ENCODE measurements around the gene DMBX1.

Gene DMBX1

GRCh38 chr1:46489638-46490405, at the start of gene DMBX1:
TSS of gene DMBX1 (plus strand) at chr1:46489836. CDS start at chr1:46507011, 17,175 bp downstream.
- DNase-seq, result peak; percentile 13

DNA sequence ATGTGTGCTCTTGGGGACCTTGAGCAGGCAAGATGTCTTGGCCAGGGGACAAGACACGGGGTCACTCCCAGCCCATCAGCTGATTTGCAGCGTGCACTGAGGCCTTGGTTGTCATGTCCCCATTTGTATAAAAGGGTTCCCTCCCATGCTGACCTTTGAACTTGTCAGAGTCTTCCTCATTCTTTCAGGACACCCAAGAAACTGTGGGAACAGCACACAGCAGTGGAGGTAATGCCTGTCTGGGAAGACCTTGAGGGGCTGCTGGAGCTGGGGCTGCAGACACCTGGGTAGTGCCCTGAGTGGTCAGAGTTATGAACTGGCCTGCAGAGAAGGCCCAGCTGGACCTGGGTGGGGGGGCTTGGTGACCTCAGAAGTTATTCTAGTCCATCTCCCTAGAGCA, 49.2 kb upstream of the DMBX1 start:
- no peak for DNase-seq

- DNase-seq, result peak; percentile 55
These were observed 47.1 kb upstream of the DMBX1 start for GRCh38 chr1:46442317-46443161.

DNA sequence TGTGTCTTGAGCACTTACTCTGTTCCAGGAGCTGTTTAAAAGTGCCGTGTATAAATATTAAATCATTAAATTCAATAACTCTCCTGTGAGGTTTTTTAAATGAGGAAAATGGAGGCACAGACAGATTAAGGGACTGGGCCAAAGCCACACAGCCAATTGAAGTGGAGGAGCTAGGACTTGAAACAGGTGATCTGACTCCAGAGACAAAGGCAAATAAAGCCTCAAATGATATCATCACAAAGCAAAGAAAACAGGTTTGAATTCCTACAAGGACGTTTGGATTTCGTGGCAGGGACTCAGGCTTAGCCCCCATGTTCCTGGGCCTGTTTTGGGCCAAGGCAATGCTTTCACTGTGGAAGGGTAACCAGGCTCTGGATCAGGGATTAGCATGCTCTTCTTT, 45.2 kb upstream of the DMBX1 start:
- DNase-seq, result no peak

DNA sequence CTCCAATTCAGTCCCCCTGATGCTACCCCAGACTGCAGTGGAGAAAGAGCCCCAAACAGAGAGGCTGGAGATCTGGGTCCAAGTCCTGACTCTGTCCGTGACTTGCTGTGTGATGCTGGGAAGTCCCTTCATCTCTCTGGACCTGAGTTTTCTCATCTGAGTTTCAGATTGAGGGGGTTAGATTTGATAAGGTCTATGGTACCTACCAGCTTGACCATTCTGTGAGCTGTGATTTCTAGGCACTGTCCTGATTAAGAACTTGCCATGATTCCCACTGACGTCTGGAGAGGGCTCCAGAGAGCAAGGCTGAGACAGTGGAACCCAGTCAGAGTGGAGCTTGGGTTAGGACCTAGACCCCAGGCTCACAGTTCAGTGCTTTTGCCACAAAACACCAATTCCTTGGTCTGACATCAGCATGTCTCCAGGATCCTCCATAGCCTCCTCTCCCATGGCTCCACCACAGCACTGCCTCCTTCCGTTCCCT, 43.8 kb upstream of the DMBX1 start:
- no peak for DNase-seq

DNA sequence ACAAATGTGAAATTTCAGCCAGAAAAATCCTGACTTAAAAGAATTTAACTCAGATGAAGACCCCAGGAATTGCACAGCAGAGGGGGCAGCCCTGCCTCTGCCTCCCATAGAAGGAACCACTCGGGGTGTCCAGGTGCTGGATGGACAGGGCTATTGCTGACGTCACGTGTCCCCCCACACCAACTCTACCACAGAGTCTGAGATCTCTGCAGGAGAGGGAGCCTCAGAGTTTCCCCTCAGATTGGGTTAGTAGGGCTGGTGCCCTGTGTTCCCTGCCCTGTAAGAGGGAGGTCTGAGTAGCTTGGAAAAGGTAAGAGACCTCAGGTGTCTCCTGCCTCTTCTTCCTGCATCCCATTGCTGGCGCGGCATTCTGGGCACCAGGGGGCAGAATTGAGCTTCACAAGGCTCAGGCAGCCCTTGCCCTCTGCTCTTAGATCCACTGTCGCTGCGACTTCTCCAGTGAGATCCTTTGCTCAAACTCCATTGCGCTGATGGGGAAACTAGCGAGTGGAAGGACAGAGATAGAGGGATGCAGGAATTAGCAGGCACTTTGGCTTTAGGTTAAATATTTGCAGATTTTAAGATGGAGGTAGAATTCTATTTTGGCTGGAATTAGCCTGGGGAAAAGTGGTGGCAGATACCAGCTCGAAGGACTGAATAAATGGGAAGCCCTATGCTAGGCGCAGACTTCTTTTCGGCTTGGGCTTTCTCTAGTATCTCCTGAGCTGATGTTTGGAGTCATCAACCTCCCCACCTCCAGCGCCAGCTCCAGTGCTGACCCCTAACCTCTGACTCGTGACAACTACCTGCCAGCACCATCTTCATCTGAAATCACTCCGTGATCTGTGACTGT, 42.8 kb upstream of the DMBX1 start:
- DNase-seq, result peak; percentile 72

DNA sequence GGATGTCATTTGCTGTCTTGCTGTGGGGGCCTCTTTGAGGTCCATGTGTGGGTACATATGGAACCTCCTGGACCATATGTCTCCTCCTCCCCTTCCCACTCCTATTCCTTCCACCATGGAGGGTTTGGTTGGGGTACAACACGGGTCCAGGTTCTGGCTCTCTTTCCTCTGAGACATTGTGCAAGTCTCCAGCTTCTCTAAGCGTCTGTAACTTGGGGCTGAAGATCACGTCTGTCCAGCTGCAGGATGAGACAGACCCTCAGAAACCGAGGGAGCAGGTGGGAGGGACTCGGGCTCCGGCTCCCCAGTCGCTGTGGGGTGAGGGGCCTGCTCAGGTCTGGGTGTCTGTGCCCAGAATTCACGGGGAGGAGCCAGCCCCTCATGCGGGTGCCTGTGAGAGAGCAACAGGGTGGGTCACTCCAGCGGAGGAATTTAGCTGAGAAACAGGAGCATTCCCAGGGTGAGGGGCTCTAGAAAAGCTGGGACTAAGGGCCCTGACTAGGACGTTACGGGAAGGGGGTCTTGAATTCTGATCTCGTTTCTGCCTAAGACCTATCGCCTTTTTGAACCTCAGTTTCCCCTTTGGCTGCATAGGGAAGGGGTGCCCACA, 42.0 kb upstream of the DMBX1 start:
- DNase-seq, result no peak

DNA sequence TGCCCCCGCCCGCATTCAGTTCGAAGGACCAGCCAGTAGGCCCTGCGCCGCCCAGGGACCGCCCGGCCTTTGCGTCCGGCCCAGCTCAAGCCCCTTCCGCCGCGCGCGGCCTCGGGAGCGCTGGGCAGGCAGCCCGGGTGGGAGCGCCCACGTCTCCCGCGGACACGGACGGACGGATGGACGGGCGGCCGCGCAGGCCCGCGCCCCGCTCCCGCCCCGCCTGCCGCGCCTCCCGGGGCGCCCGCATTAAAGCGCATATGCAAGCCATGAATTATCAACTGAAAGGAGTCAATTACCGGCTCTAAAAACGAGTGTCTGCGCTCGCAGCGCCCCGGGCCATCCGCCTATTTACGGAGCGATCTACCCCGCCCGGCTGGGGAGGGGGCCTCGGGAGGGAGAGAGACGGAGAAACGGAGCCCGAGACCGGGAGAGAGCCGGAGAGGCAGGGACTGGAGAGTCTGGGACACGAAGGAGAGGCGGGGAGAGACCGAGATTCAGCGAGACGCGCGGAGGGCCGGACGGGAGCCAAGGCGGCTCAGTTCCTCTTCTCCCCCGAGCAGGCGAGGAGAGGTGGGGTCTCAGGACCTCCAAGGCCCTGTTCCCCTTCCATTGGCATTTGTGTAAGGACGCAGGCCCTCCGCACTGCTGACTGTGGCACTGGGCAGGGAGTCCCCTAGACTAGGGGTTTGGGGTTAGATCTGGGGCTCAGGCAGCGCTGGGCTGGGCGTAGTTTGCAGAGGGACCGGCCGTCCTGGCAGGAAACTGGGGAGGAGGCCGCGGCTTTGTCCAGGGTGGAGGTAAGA, 41.3 kb upstream of the DMBX1 start:
- no peak for DNase-seq

GRCh38 chr1:46449223-46450159, 40.1 kb upstream of the DMBX1 start:
- DNase-seq, result no peak

- DNase-seq, result no peak
These were observed 39.5 kb upstream of the DMBX1 start for GRCh38 chr1:46450160-46450517.

DNA sequence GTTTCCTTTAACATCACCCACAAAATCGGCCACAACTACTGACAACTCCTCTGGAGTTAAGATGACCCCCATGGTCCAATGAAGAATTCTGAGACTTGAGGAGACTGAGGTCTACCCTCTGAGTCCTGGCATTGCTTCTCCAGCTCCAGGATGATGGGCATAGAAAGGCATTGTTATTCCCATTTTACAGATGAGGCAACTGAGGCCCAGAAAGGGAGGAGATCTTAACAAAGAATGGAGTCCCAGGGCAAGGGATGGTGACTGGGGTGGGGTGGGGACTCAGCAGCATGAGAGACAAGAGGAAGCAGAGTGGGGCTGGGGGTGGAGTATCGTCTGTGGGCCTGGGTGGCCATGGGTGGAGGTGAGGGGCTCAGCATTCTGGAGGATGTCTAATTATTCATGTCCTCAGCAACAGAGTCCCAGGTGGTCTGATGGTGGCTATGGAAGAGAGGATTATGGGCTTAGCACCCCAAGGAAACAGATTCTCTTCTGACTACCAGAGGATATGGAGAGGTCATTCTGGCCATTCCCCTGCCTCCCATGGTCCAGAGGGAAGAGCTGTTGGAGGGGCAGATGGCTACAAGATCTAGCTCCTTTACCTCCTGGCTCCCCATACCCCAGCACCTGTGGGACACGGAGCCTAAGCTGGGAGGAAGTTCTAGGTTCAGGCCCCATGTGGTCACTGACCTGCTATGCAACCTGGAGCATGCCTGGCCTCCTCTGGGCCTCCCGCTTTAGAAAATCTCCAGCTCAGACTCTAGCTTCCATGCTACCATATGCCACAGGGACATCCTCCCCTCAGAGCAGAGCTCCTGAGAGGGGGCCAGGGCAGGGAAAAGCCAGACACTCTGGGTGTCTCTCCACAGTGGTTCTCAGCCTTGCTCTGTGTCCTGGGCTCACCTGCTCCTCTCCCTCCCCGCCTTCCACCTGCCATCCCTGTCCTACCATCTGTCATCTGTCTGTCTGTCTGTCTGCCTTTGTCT, 37.4 kb upstream of the DMBX1 start:
- DNase-seq, result no peak

- DNase-seq, result peak; percentile 17
These were observed 36.7 kb upstream of the DMBX1 start for GRCh38 chr1:46452931-46453325.

GRCh38 chr1:46453449-46453848, 36.2 kb upstream of the DMBX1 start:
- DNase-seq, result no peak

GRCh38 chr1:46455951-46456350, 33.7 kb upstream of the DMBX1 start:
- DNase-seq, result peak; percentile 11

GRCh38 chr1:46456411-46456963, 33.1 kb upstream of the DMBX1 start:
- peak; percentile 24 for DNase-seq

DNA sequence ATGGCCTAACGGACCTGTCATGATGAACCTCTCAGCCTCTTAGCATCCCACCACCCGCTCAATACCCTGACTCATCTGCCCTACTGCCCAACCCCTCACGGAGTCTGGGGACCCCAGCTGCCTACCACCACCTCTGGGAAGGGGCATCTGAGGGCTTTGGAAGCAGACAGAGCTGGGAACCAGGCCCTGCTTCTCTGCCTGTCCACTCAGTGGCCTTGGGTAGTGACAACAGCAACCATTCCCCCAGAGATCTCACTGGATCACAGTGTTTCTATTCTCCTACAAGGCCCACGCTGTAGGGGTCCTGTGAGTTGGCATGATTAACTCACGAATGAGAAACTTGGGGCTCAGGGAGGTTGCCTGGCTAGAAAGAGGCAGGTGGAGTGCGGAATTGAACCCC, 32.5 kb upstream of the DMBX1 start:
- DNase-seq, result no peak

DNA sequence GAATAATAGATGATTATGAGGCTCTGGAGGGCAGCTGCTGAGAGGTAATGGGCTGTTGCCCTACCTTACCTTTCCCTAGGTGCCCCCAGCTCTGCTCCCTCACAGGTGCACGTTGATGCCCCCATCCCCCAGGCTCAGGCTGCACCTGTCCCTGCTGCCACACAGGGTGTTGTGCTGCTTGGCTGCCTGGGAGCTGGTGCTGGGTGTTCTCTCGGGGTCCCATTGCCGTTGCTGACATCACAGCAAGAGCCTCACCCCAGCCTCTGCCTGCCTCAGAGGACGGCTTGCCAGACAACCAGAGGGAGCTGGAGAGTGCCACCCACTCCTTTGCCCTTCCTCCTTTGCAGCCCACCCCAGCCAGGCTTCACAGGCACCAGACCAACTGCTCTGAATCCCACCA, 31.4 kb upstream of the DMBX1 start:
- DNase-seq, result no peak

DNA sequence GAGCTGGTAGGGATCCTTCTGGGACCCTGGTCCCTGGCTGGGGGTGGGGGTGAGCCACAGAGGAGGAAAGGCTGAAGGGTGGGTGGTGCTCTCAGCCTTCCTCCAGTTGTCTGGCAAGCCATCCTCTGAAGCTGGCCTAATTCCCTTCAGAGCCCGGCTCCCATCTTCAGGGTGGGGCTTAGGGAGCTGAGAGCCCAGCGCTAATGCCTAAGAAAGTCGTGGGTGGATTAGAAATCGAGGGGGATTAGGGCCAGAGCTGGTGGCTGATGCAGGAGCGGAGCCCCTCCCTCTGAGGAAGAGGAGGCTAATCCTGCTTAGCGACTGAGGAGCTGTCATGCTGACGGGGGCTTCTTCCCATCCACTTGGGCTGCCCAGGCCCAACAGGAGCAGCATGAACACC, 30.8 kb upstream of the DMBX1 start:
- no peak for DNase-seq

DNA sequence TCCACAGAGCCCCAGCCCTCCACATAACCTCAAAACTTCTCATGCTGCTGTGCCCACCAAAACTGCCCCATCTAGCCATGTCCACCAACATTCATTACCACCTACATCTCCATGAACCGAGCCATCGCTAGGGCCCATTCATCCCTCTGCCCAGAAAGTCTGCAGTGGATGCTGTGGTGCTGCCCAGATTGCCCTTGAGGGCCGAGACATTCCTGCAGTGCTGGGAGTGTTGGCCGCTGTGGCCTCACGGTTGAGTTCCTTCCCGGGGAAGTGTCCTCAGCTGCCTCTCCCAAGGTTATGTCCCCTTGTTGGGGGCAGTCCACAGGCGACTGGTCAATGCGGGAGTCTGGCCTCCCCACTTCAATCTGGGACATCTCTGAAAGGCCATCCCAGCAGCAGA, 30.3 kb upstream of the DMBX1 start:
- no peak for DNase-seq
